HCT116 (cell line): ENCODE data around the gene AURKAIP1. TPM values are rescaled to one million over a fixed set of nuclear protein-coding genes. Genes with fewer than 3 reads are reported as not detected.

Source experiments
- ATAC-seq: fragments of 200-7000 bp; cut with Tn5 transposase; 2 replicates; pipeline ENCODE4 v1.9.1; 2020; ENCODE audit warnings: mild to moderate bottlenecking, moderate library complexity
- BruUV-seq: library from RNA; stranded (reverse); fragments of 400-500 nt; replicated peaks from 2 replicates; lab custom pipeline; 2021; lab: Mats Ljungman, UMichigan
- CTCF ChIA-PET: fragments of 300-600 bp; sonication (Branson Sonifier 250); formaldehyde crosslinking; loops from one replicate; lab custom pipeline; 2021; ENCODE audit warnings: antibody characterized with exemption; lab: Charles Lee
- POLR2A ChIA-PET: fragments of 300-600, 350-600 bp; sonication (Branson Sonifier 250); formaldehyde crosslinking; loops from one replicate; lab custom pipeline; 2021; ENCODE audit warnings: antibody characterized with exemption; lab: Charles Lee
- RAD21 ChIA-PET, 2 experiments: fragments of 300-600 bp; sonication (Branson Sonifier 250); formaldehyde crosslinking; loops; one replicate each; lab custom pipeline; 2023; ENCODE audit warnings: low total read pairs in 2 of 2; ENCODE audit not compliant: uncharacterized antibody in 2 of 2, unreplicated experiment in 2 of 2, low non-redundant PET in 1 of 2; lab: Charles Lee
- DNase-seq: peaks from one replicate; pipeline ENCODE4 v3.0.0-alpha.2; 2010; ENCODE audit warnings: low read depth, low spot score
- H2AFZ ChIP-seq: fragments of 200-600 bp; shearing (Covaris generic), sonication (generic); 2 replicates; pipeline ENCODE4 v1.6.1; 2017; ENCODE audit warnings: low read depth, mixed run types, mixed read lengths, antibody characterized with exemption, low read length; ENCODE audit not compliant: poor library complexity, severe bottlenecking
- H3K27ac ChIP-seq: 2 replicates; pipeline ENCODE4 v1.5.1; 2012; ENCODE audit warnings: low read depth, low read length
- H3K27me3 ChIP-seq: fragments of 200-600 bp; sonication (generic); 2 replicates; pipeline ENCODE4 v1.6.1; 2016; ENCODE audit warnings: mixed run types, low read length, mixed read lengths; ENCODE audit not compliant: insufficient read depth
- H3K36me3 ChIP-seq, 2 experiments: fragments of 200-500 bp in 1 of 2; fragments of 200-600 bp in 1 of 2; sonication (Bioruptor generic) in 1 of 2; sonication (generic) in 1 of 2; 2 replicates each; pipeline versions ENCODE4 v1.5.1 to v1.6.1; 2014 to 2016; ENCODE audit warnings: low read length in 2 of 2, inconsistent platforms in 1 of 2, mixed read lengths in 1 of 2, mixed run types in 1 of 2; ENCODE audit not compliant: insufficient read depth in 2 of 2, control insufficient read depth in 1 of 2
- H3K4me1 ChIP-seq, 2 experiments: fragments of 200-600 bp in 1 of 2; sonication (generic) in 1 of 2; 2 replicates each; pipeline versions ENCODE4 v1.5.1 to v1.6.1; 2012 to 2017; ENCODE audit warnings: low read length in 2 of 2, inconsistent platforms in 1 of 2, mild to moderate bottlenecking in 1 of 2, mixed read lengths in 1 of 2, mixed run types in 1 of 2, moderate library complexity in 1 of 2; ENCODE audit not compliant: insufficient read depth in 2 of 2, control insufficient read depth in 1 of 2
- H3K4me2 ChIP-seq: fragments of 200-600 bp; sonication (generic); 2 replicates; pipeline ENCODE4 v1.6.1; 2017; ENCODE audit warnings: mixed run types, low read length, mixed read lengths
- H3K4me3 ChIP-seq, 2 experiments: fragments of 200-600 bp in 1 of 2; sonication (generic) in 1 of 2; replicated peaks in 1 of 2; 2 replicates each; pipeline ENCODE4 v1.5.1; 2011 to 2016; ENCODE audit warnings: low read length in 2 of 2, control low read depth in 1 of 2, low read depth in 1 of 2, mild to moderate bottlenecking in 1 of 2, mixed read lengths in 1 of 2, mixed run types in 1 of 2
- H3K79me2 ChIP-seq: fragments of 200-600 bp; sonication (generic); 2 replicates; pipeline ENCODE4 v1.6.1; 2017; ENCODE audit warnings: mild to moderate bottlenecking, mixed run types, low read length, moderate library complexity, mixed read lengths; ENCODE audit not compliant: insufficient read depth
- H3K9ac ChIP-seq: fragments of 200-600 bp; sonication (generic); 2 replicates; pipeline ENCODE4 v1.6.1; 2016; ENCODE audit warnings: low read length, mixed read lengths
- H3K9me2 ChIP-seq: fragments of 200-600 bp; sonication (generic), shearing (Covaris generic); 2 replicates; pipeline ENCODE4 v1.6.1; 2017; ENCODE audit warnings: mixed run types, mild to moderate bottlenecking, moderate library complexity; ENCODE audit not compliant: insufficient read depth
- H3K9me3 ChIP-seq, 2 experiments: fragments of 200-500 bp in 1 of 2; fragments of 200-600 bp in 1 of 2; sonication (Bioruptor generic) in 1 of 2; sonication (generic) in 1 of 2; 2 replicates each; pipeline ENCODE4 v1.6.1; 2014 to 2017; ENCODE audit warnings: low read length in 2 of 2, mixed read lengths in 2 of 2, inconsistent platforms in 1 of 2, low read depth in 1 of 2, mild to moderate bottlenecking in 1 of 2, mixed run types in 1 of 2, moderate library complexity in 1 of 2; ENCODE audit not compliant: control insufficient read depth in 1 of 2, insufficient read depth in 1 of 2
- H4K20me1 ChIP-seq: fragments of 200-600 bp; sonication (generic), shearing (Covaris generic); 2 replicates; pipeline ENCODE4 v1.6.1; 2017; ENCODE audit warnings: mixed run types, mild to moderate bottlenecking, moderate library complexity; ENCODE audit not compliant: insufficient read depth
- CBX3 ChIP-seq: IDR thresholded peaks from 2 replicates; pipeline ENCODE4 v1.6.1; 2012; ENCODE audit warnings: low read depth
- ELF1 ChIP-seq: IDR thresholded peaks from 2 replicates; pipeline ENCODE4 v1.6.1; 2012; ENCODE audit warnings: low read depth, borderline replicate concordance
- EZH2 ChIP-seq: fragments of 200-600 bp; sonication (generic); IDR thresholded peaks from 2 replicates; pipeline ENCODE4 v1.6.1; 2017; ENCODE audit warnings: antibody characterized with exemption, mixed run types
- EZH2phosphoT487 ChIP-seq: fragments of 200-600 bp; IDR thresholded peaks from 2 replicates; pipeline ENCODE4 v1.6.1; 2018; ENCODE audit warnings: antibody characterized with exemption, borderline replicate concordance
- FOSL1 ChIP-seq: IDR thresholded peaks from 2 replicates; pipeline ENCODE4 v1.6.1; 2012; ENCODE audit warnings: low read depth
- JUND ChIP-seq: IDR thresholded peaks from 2 replicates; pipeline ENCODE4 v1.6.1; 2012
- POLR2AphosphoS5 ChIP-seq: IDR thresholded peaks from 2 replicates; pipeline ENCODE4 v1.6.1; 2011; ENCODE audit warnings: mild to moderate bottlenecking, low read depth, low read length, moderate library complexity
- SIN3A ChIP-seq: IDR thresholded peaks from 2 replicates; pipeline ENCODE4 v1.6.1; 2012; ENCODE audit warnings: low read depth
- SP1 ChIP-seq: IDR thresholded peaks from 2 replicates; pipeline ENCODE4 v1.6.1; 2012; ENCODE audit warnings: low read depth
- TCF7L2 ChIP-seq: IDR thresholded peaks from 2 replicates; pipeline ENCODE4 v1.7.0; 2011; ENCODE audit warnings: borderline replicate concordance, inconsistent platforms; ENCODE audit not compliant: insufficient read depth, insufficient read length; ENCODE audit errors: extremely low read depth
- intact Hi-C: fragments of 100-400 bp; cut with micrococcal nuclease; formaldehyde crosslinking; loops from 2 replicates; pipeline ENCODE4 v1.10.0; 2022
- total RNA-seq: library from RNA; stranded (reverse); gene quantifications from one replicate; pipeline ENCODE4 v1.2.1, GENCODE V29; 2021; ENCODE audit not compliant: unreplicated experiment
- TF ChIP-seq, protein P1 (sequence below): IDR thresholded peaks from 2 replicates; pipeline ENCODE4 v1.6.1; 2012
- TF ChIP-seq, protein P2 (sequence below): IDR thresholded peaks from 2 replicates; pipeline ENCODE4 v1.6.1; 2012; ENCODE audit warnings: low read depth
- TF ChIP-seq, protein P3 (sequence below): IDR thresholded peaks from 2 replicates; pipeline ENCODE4 v1.6.1; 2011; ENCODE audit warnings: mild to moderate bottlenecking, low read length, moderate library complexity; ENCODE audit not compliant: insufficient replicate concordance; ENCODE audit errors: extremely low read depth

AURKAIP1 gene
- total RNA-seq, 1 experiment from 2014 or later, result 200 TPM

DNA sequence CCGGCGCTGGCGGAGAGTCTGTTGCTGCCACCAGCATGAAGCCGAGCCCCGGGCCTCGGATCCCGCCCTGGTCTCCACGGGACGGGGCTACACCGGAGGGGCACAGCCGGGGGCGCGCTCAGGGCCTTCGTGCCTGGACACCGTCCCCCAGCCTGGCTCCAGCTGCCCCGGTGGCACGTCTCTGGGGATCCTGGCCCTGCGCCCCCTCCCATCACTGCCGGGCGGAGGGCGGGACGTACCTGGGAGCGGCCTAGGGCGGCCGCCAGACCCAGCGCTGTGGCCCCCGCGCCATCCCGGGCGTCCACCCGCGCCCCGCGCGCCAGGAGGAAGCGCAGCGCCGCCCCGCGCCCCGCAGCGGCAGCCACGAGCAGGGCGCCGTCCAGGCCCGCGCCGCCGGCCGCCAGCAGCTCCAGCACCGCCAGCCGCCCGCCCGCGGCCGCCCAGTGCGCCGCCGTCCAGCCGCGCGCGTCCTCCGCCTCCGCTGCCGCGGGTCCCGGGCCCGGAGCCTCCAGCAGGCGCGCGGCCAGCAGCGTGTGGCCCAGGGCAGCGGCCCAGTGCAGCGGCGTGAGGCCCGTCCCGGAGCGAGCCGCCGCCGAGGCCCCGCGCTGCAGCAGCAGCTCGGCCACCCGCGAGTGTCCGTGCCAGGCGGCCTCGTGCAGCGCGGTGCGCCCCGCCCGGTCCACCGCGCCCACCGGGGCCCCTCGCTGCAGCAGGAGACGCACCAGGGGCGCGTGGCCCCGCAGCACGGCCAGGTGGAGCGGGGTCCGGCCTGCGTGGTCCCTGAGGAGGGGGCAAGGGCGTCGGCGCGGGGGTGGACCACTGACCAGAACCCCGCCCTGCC, 45.0 kb upstream of the AURKAIP1 start:
- H3K4me3 ChIP-seq, result no peak overlapping the region
- POLR2A ChIA-PET, result no interaction called here
- no peaks in the 10 kb centered on the region for H3K36me3 ChIP-seq
- no peaks in the 10 kb centered on the region for H3K9me3 ChIP-seq
- H3K79me2 ChIP-seq, result no peaks in the 10 kb centered on the region
- H4K20me1 ChIP-seq, result no peaks in the 10 kb centered on the region
- no peak overlapping the region for H3K4me2 ChIP-seq
- H3K27me3 ChIP-seq, result no peaks in the 10 kb centered on the region
- H3K27ac ChIP-seq, result no peak overlapping the region
- intact Hi-C loops, result no loop called here
- ATAC-seq (no peak), DNase-seq (no peak)
- RAD21 ChIA-PET, result no interaction called here
- no TSS peak for BruUV-seq
- H3K9me2 ChIP-seq, result no peaks in the 10 kb centered on the region
- TF ChIP-seq EZH2, result no peak
- no peak for TF ChIP-seq SIN3A
- no peak for TF ChIP-seq FOSL1
- TF ChIP-seq SP1, result no peak
- TF ChIP-seq, all 23 proteins: peak for 0
- Histone ChIP-seq H3K4me1 (peaks cover 14 to 30% of the 10 kb centered on the region in 2 experiments), H2AFZ (no peak overlapping the region), H3K9ac (no peak overlapping the region)
- CTCF ChIA-PET, result no interaction called here

DNA sequence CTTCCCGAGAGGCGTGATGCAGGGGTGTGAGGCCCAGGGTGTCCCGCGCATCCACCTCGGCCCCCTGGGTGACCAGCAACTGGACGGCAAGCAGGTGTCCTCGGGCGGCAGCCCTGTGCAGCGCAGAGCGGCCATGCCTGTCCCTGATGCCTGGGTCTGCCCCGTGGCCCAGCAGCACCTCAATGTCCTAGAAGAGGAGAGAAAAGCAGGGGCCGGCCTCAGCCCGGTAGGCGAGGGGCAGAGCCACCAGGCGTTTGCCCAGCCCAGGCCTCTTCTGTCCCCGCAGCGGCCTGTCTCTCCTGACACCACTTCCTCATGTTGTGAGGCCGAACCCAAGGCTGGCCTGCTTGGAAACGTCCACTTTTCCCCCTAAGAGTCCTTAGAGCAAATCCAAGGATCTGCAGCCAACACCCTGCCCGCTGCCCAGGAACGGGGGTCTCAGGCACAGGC, 44.4 kb upstream of the AURKAIP1 start:
- H3K36me3 ChIP-seq, result no peaks in the 10 kb centered on the region
- H2AFZ ChIP-seq, result no peak overlapping the region
- H3K9me2 ChIP-seq, result no peaks in the 10 kb centered on the region
- H3K27me3 ChIP-seq, result no peaks in the 10 kb centered on the region
- no peaks in the 10 kb centered on the region for H3K79me2 ChIP-seq
- no peak overlapping the region for H3K9ac ChIP-seq
- POLR2A ChIA-PET, result no interaction called here
- H4K20me1 ChIP-seq, result no peaks in the 10 kb centered on the region
- CTCF ChIA-PET, result no interaction called here
- H3K27ac ChIP-seq, result no peak overlapping the region
- H3K4me2 ChIP-seq, result no peak overlapping the region
- RAD21 ChIA-PET, result no interaction called here
- intact Hi-C loops, result no loop called here
- ATAC-seq, result no peak
- peaks cover 14 to 30% of the 10 kb centered on the region in 2 experiments for H3K4me1 ChIP-seq
- no TSS peak for BruUV-seq
- DNase-seq, result no peak
- H3K9me3 ChIP-seq, result no peaks in the 10 kb centered on the region
- no peak overlapping the region for H3K4me3 ChIP-seq
- no peak for TF ChIP-seq FOSL1
- TF ChIP-seq POLR2AphosphoS5, result no peak
- TF ChIP-seq TCF7L2, result no peak
- no peak for TF ChIP-seq SIN3A
- no peak for TF ChIP-seq ELF1
- no peak for TF ChIP-seq EZH2phosphoT487
- no peak for TF ChIP-seq CBX3
- TF ChIP-seq, protein P1, sequence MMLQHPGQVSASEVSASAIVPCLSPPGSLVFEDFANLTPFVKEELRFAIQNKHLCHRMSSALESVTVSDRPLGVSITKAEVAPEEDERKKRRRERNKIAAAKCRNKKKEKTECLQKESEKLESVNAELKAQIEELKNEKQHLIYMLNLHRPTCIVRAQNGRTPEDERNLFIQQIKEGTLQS, result no peak
- TF ChIP-seq SP1, result no peak
- TF ChIP-seq, protein P2, sequence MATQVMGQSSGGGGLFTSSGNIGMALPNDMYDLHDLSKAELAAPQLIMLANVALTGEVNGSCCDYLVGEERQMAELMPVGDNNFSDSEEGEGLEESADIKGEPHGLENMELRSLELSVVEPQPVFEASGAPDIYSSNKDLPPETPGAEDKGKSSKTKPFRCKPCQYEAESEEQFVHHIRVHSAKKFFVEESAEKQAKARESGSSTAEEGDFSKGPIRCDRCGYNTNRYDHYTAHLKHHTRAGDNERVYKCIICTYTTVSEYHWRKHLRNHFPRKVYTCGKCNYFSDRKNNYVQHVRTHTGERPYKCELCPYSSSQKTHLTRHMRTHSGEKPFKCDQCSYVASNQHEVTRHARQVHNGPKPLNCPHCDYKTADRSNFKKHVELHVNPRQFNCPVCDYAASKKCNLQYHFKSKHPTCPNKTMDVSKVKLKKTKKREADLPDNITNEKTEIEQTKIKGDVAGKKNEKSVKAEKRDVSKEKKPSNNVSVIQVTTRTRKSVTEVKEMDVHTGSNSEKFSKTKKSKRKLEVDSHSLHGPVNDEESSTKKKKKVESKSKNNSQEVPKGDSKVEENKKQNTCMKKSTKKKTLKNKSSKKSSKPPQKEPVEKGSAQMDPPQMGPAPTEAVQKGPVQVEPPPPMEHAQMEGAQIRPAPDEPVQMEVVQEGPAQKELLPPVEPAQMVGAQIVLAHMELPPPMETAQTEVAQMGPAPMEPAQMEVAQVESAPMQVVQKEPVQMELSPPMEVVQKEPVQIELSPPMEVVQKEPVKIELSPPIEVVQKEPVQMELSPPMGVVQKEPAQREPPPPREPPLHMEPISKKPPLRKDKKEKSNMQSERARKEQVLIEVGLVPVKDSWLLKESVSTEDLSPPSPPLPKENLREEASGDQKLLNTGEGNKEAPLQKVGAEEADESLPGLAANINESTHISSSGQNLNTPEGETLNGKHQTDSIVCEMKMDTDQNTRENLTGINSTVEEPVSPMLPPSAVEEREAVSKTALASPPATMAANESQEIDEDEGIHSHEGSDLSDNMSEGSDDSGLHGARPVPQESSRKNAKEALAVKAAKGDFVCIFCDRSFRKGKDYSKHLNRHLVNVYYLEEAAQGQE, result no peak
- no peak for TF ChIP-seq EZH2
- TF ChIP-seq, protein P3, sequence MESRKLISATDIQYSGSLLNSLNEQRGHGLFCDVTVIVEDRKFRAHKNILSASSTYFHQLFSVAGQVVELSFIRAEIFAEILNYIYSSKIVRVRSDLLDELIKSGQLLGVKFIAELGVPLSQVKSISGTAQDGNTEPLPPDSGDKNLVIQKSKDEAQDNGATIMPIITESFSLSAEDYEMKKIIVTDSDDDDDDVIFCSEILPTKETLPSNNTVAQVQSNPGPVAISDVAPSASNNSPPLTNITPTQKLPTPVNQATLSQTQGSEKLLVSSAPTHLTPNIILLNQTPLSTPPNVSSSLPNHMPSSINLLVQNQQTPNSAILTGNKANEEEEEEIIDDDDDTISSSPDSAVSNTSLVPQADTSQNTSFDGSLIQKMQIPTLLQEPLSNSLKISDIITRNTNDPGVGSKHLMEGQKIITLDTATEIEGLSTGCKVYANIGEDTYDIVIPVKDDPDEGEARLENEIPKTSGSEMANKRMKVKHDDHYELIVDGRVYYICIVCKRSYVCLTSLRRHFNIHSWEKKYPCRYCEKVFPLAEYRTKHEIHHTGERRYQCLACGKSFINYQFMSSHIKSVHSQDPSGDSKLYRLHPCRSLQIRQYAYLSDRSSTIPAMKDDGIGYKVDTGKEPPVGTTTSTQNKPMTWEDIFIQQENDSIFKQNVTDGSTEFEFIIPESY, result no peak
- no peak for TF ChIP-seq JUND
